ENCODE data around the gene GNA14.

GRCh38 chr9:77663754-77664153 lies 15.6 kb upstream of the GNA14 start:
- TF ChIP-seq POLR2AphosphoS5 (IDR thresholded peaks at IDR 0.05) (no peak), CTCF (IDR thresholded peaks at IDR 0.05) (no peak)

Measured in breast epithelium (tissue), 3 donors.